Ovary (tissue), 9 donors: Measurements from ENCODE around the gene C1QTNF6. TPM values are rescaled to one million over a fixed set of nuclear protein-coding genes. Genes with fewer than 3 reads are reported as not detected.

Experiments
- DNase-seq, 5 donors: peaks; one replicate each; pipeline ENCODE4 v3.0.0-alpha.2; 2019 to 2020
- H3K27ac ChIP-seq, 2 donors: fragments of 200-600 bp; one replicate each; pipeline versions ENCODE4 v1.5.1 to v1.8.0; 2019 to 2022
- H3K27me3 ChIP-seq: fragments of 200-600 bp; one replicate; pipeline ENCODE4 v1.8.0; 2022
- H3K36me3 ChIP-seq: fragments of 200-600 bp; sonication (generic); one replicate; pipeline ENCODE4 v1.5.1; 2019
- H3K4me1 ChIP-seq: one replicate; pipeline ENCODE4 v1.8.1; 2013; ENCODE audit warnings: mild to moderate bottlenecking, moderate library complexity; ENCODE audit not compliant: insufficient read depth
- H3K4me3 ChIP-seq: fragments of 200-600 bp; sonication (generic); one replicate; pipeline ENCODE4 v1.5.1; 2017
- H3K9me3 ChIP-seq, 2 donors: fragments of 200-600 bp in 1 of 2; sonication (generic) in 1 of 2; one replicate each; pipeline versions ENCODE4 v1.5.1 to v1.8.1; 2013 to 2019; ENCODE audit warnings: mild to moderate bottlenecking in 1 of 2, moderate library complexity in 1 of 2
- EP300 ChIP-seq: sonication (generic); formaldehyde crosslinking; IDR thresholded peaks from one replicate; pipeline ENCODE4 v1.6.1; 2017; ENCODE audit warnings: antibody characterized with exemption
- POLR2A ChIP-seq: fragments of 450-650 bp; IDR thresholded peaks from one replicate; pipeline ENCODE4 v1.6.1; 2017; ENCODE audit warnings: antibody characterized with exemption, mild to moderate bottlenecking, moderate library complexity
- WGBS, 3 donors: extraction: QIAGEN DNeasy Blood & Tissue Kit in 1 of 3; methylation state at CpG; one replicate each; pipeline versions ENCODE4 v1.1.5 to v1.1.7; 2013 to 2017; 5-methylcytosine and 5-hydroxymethylcytosine counted together
- intact Hi-C, 4 donors: fragments of 100-400 bp; cut with DNase I; formaldehyde crosslinking; loops; one replicate each; pipeline versions ENCODE4 v1.11.0 to v1.15.1; 2022 to 2023
- polyA plus RNA-seq, 2 donors: library from polyadenylated mRNA; stranded (reverse); fragments of 200-250 nt in 1 of 2; fragments of 350-450 nt in 1 of 2; fragmentation: Illumina TruSeq in 1 of 2; extraction: RNeasy Lipid Tissue Mini Kit (QIAGEN cat#74804) in 1 of 2; gene quantifications; one replicate each; pipeline ENCODE4 v1.2.3, GENCODE V29; 2013 to 2014
- total RNA-seq, 7 donors: library from RNA; depleted of rRNA in 2 of 7; stranded (reverse); fragments of >200 nt in 2 of 7; fragmentation: NEBNext Ultra II Directional in 3 of 7; extraction: Animal tissue kit (Norgen Biotek cat#: 25700) in 3 of 7; gene quantifications; one replicate each; pipeline versions ENCODE4 v1.1.0 to v1.2.4, GENCODE V29; 2016 to 2023
- TF ChIP-seq, protein P1 (sequence below), 3 donors: fragments of 450-650 bp in 2 of 3; fragments of 200-600 bp in 1 of 3; IDR thresholded peaks; one replicate each; pipeline versions ENCODE4 v1.5.1 to v1.8.0; 2016 to 2022; ENCODE audit warnings: antibody characterized with exemption in 3 of 3, mild to moderate bottlenecking in 1 of 3
- donor health status: DM: no; HTN: no; CAD: no; lungs with moderate emphysema.
- donor health status: DM: no; HTN: no; CAD: no.
- donor health status: Bipolar disorder and iron deficiency.
- donor health status: DM: yes; HTN: yes; CAD: no.
- donor health status: DM: no; HTN: no; CAD: no.
- donor health status: DM: yes; HTN: yes; CAD: no.

The C1QTNF6 gene
- total and polyA plus RNA-seq, 9 donors: 4.0 to 8.5 (median 6.4) TPM

DNA sequence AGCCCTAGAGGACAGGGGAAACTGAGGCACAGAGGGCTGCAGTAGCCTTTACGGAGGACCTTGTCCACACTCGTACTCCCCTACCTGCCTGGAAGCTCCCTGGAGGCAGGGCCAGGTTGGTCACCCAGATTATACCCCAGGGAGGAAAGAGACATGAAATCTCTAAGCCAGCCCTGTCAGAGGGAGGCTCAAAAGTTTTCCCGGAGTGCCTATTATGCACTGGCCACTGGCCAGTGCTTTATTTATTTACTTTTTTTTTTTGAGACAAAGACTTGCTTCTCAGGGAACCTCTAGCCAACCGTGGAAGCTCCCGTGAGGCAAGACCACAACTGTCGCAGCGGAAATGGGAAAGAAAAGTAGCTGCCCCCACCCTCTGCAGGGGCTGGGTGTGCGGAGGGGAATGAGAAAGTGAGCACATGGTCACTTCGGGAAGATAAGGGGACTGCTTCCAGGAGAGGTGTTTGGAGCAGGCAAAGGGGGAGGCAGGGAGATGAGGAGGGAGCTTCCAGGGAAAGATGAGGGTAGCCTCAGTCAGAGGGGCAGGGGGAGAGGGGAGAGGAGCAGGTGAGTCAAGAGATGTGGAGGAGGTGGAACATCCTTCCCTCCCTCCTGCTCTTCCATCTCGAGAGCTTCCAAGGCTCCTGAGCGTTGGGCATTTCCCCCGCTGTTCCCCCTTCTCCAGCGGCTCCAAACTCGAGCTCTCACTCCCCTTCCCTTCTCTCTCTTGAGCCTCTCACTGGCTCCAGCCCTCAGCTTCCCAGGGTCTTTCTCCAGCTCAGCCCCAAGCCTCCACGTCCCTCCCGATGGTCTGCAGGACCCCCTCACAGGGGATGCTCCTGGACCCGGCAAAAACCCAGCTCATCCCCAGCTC lies 42.6 kb downstream of the C1QTNF6 start:
- Histone ChIP-seq H3K27ac (no peak overlapping the region), H3K9me3 (no peaks in the 10 kb centered on the region), H3K36me3 (no peaks in the 10 kb centered on the region), H3K4me3 (no peak overlapping the region), H3K4me1 (no peaks in the 10 kb centered on the region), H3K27me3 (no peaks in the 10 kb centered on the region)
- no peak for DNase-seq
- TF ChIP-seq POLR2A: no peak
- TF ChIP-seq EP300: no peak
- TF ChIP-seq, protein P1, sequence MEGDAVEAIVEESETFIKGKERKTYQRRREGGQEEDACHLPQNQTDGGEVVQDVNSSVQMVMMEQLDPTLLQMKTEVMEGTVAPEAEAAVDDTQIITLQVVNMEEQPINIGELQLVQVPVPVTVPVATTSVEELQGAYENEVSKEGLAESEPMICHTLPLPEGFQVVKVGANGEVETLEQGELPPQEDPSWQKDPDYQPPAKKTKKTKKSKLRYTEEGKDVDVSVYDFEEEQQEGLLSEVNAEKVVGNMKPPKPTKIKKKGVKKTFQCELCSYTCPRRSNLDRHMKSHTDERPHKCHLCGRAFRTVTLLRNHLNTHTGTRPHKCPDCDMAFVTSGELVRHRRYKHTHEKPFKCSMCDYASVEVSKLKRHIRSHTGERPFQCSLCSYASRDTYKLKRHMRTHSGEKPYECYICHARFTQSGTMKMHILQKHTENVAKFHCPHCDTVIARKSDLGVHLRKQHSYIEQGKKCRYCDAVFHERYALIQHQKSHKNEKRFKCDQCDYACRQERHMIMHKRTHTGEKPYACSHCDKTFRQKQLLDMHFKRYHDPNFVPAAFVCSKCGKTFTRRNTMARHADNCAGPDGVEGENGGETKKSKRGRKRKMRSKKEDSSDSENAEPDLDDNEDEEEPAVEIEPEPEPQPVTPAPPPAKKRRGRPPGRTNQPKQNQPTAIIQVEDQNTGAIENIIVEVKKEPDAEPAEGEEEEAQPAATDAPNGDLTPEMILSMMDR (IDR thresholded peaks at IDR 0.05): no peak
- 14 to 22% (median 18%) methylated on average over 17 of the region's 17 CpGs for WGBS, 3 donors
- intact Hi-C loops: no loop called here

DNA sequence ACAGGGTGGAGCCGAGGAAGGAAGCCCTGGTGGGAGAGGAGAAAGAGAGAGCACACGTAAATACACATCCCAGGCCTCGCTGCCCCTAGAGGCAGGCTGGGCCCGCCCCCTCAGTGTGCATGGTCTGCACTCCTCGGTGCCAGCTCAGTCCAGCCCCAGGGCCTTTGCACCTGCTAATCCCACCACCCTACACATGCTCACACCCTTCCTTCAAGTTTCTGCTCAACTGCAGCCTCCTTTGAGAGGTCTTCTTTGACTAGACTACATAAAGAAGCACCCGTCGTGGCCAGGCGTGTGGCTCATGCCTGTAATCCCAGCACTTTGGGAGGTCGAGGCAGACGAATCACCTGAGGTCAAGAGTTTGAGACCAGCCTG lies 43.9 kb downstream of the C1QTNF6 start:
- 83 to 91% (median 86%) methylated on average over 10 of the region's 10 CpGs for whole genome bisulfite sequencing, 3 donors
- H3K4me3 ChIP-seq: no peak overlapping the region
- no peak for TF ChIP-seq EP300
- TF ChIP-seq POLR2A: no peak
- TF ChIP-seq, protein P1 (IDR thresholded peaks at IDR 0.05): no peak
- H3K36me3 ChIP-seq: no peaks in the 10 kb centered on the region
- H3K9me3 ChIP-seq: no peaks in the 10 kb centered on the region
- H3K27ac ChIP-seq: no peak overlapping the region
- H3K4me1 ChIP-seq: no peaks in the 10 kb centered on the region
- intact Hi-C loops: no loop called here
- no peaks in the 10 kb centered on the region for H3K27me3 ChIP-seq
- no peak for DNase-seq

DNA sequence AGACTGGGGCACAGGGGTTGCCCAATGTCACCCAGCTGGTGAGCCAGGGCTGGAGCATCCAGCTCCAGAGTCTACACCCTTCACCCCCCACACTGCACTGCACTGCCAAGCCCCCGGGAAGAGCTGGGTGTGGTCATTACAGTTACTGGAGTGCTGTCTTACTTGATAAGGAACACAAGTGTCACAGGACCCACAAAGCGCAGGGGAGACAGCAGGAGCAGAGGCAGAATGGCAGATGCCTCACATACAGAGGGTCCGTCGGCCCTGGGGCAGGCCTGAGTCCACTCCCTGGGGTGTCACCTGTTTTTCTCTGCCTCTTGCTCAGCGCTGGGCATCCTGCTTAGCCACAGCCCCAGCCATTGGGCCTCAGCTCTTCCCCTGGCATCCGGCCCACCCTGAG lies 46.1 kb downstream of the C1QTNF6 start:
- no peak overlapping the region for H3K27ac ChIP-seq
- H3K27me3 ChIP-seq: no peaks in the 10 kb centered on the region
- intact Hi-C loops: no loop called here
- H3K4me1 ChIP-seq: no peaks in the 10 kb centered on the region
- no peaks in the 10 kb centered on the region for H3K36me3 ChIP-seq
- no peak for DNase-seq
- 48 to 64% (median 64%) methylated on average over 6 of the region's 6 CpGs for WGBS, 3 donors
- no peaks in the 10 kb centered on the region for H3K9me3 ChIP-seq
- no peak overlapping the region for H3K4me3 ChIP-seq
- no peak for TF ChIP-seq POLR2A
- no peak for TF ChIP-seq EP300
- TF ChIP-seq, protein P1 (IDR thresholded peaks at IDR 0.05): no peak

DNA sequence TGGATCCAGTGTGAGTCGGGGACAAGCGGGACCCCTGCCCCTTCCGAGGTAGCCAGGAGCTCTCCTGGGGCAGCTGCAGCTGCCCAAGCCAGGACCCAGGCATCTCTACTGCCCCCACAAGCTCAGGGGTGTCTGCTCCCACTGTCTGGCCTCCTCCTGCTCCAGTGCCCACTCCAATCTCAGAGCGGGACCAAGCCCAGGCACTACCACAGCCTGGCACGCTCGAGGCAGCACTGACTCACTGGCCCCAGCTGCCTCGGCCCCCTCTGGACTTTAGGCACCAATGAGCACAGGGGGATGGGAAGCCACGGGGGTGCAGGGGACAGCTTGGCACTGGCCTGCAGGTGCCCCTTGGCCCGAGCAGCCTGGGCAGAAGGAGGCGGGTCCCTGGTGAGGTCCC lies 46.6 kb downstream of the C1QTNF6 start:
- intact Hi-C loops: no loop called here
- no peaks in the 10 kb centered on the region for H3K4me1 ChIP-seq
- no peaks in the 10 kb centered on the region for H3K36me3 ChIP-seq
- no peak overlapping the region for H3K27ac ChIP-seq
- H3K4me3 ChIP-seq: no peak overlapping the region
- DNase-seq: no peak
- TF ChIP-seq, protein P1 (IDR thresholded peaks at IDR 0.05): no peak
- TF ChIP-seq POLR2A (no peak), EP300 (no peak)
- WGBS, 3 donors: 83 to 89% (median 86%) methylated on average over 8 to 10 of the region's 10 CpGs
- H3K27me3 ChIP-seq: no peaks in the 10 kb centered on the region
- H3K9me3 ChIP-seq: no peaks in the 10 kb centered on the region
